Measurements from ENCODE around the gene ATM.

Gene ATM

GRCh38 chr11:108222574-108223347, at the start of gene ATM, which contains the start of gene NPAT:
Gene ATM, plus strand, starts transcription at chr11:108223067. Its CDS starts 4,558 bp downstream, at chr11:108227625.
Gene NPAT, minus strand, starts transcription at chr11:108222638. Its CDS starts 102 bp downstream, at chr11:108222536.
- peak; percentile 98 for DNase-seq (ENCODE audit: low read depth)

GRCh38 chr11:108177570-108177969, 45.3 kb upstream of the ATM start:
- DNase-seq (ENCODE audit: low read depth), result no peak

- DNase-seq (ENCODE audit: low read depth), result no peak
Observed at GRCh38 chr11:108193725-108194124, 29.1 kb upstream of the ATM start.

GRCh38 chr11:108196901-108197300, 26.0 kb upstream of the ATM start:
- no peak for DNase-seq (ENCODE audit: low read depth)

- no peak for DNase-seq (ENCODE audit: low read depth)
Observed at GRCh38 chr11:108197351-108197750, 25.5 kb upstream of the ATM start.

- no peak for DNase-seq (ENCODE audit: low read depth)
Observed at GRCh38 chr11:108198833-108199232, 24.0 kb upstream of the ATM start.

GRCh38 chr11:108199446-108200321, 23.2 kb upstream of the ATM start:
- no peak for DNase-seq (ENCODE audit: low read depth)

- no peak for DNase-seq (ENCODE audit: low read depth)
Observed at GRCh38 chr11:108203075-108203474, 19.8 kb upstream of the ATM start.

GRCh38 chr11:108204376-108204775, 18.5 kb upstream of the ATM start:
- no peak for DNase-seq (ENCODE audit: low read depth)

GRCh38 chr11:108204929-108205499, 17.9 kb upstream of the ATM start:
- DNase-seq (ENCODE audit: low read depth), result no peak

- DNase-seq (ENCODE audit: low read depth), result no peak
Observed at GRCh38 chr11:108206171-108206570, 16.7 kb upstream of the ATM start.

- DNase-seq (ENCODE audit: low read depth), result no peak
Observed at GRCh38 chr11:108206969-108207682, 15.7 kb upstream of the ATM start.

- DNase-seq (ENCODE audit: low read depth), result no peak
Observed at GRCh38 chr11:108207683-108208060, 15.2 kb upstream of the ATM start.

GRCh38 chr11:108210441-108210840, 12.4 kb upstream of the ATM start:
- no peak for DNase-seq (ENCODE audit: low read depth)

- no peak for DNase-seq (ENCODE audit: low read depth)
Observed at GRCh38 chr11:108213784-108214183, 9.1 kb upstream of the ATM start.

GRCh38 chr11:108216988-108217387, 5.9 kb upstream of the ATM start:
- no peak for DNase-seq (ENCODE audit: low read depth)

GRCh38 chr11:108218455-108218854, 4.4 kb upstream of the ATM start:
- DNase-seq (ENCODE audit: low read depth), result no peak

GRCh38 chr11:108218912-108219783, 3.7 kb upstream of the ATM start:
- DNase-seq (ENCODE audit: low read depth), result no peak

GRCh38 chr11:108220721-108221336, 2.0 kb upstream of the ATM start:
- DNase-seq (ENCODE audit: low read depth), result no peak

- no peak for DNase-seq (ENCODE audit: low read depth)
Observed at GRCh38 chr11:108221371-108221770, 1.5 kb upstream of the ATM start.

All from stimulated activated CD8-positive, alpha-beta memory T cell treated with anti-CD3 and anti-CD28 coated beads, Interleukin-12 subunit alpha, Interleukin-12 subunit beta, amount 100 ng/mL, for 1 hour (primary cell).